ENCODE measurements around the gene BEND4.

DNA sequence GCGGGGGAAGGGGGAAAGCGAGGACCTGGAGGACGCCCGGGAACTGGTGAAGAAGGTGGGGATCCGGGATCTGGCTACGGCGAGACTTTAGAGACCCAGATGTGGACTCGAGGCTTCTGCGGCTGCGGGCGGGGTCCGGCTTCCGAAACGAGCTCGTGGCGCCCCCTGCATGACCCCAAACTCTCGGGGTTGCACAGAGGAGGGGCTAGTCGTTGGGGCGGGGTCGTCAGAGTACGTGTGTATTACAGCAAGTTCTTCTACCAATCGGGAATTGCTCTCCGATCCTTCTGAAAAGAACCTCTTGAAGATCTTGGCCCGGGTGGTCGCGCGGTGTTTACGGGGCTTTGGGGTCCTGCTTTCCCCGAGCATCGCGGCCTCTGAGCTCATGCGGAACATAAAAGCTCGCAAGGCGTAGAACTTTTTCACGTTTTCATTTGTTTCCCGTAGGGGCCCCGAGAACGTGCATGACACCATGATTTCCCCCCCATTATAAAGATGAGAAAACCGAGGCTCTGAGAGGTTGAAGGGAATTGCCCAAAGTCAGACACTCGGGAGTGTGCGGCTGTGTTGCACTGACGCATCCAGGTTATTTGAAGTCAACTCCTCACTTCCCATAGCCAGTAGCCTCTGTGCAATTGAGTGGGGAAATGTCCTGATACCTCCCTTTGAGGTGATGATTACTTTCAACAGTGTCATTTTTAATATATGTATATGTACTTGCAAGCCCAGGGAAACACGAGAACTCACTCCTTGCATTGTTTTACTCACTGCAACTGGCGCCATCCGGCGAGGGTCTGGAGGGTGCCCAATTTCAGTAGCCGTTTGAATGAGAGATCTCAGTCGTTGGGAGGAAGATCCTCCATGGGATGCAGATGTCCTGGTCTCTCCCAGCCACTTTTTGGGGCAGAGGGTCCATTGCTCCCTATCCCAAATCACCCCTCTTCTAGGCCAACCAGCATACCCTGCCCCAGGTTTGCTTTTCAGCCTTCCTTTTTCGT is at the start of gene BEND4:
- TF ChIP-seq, protein P1, sequence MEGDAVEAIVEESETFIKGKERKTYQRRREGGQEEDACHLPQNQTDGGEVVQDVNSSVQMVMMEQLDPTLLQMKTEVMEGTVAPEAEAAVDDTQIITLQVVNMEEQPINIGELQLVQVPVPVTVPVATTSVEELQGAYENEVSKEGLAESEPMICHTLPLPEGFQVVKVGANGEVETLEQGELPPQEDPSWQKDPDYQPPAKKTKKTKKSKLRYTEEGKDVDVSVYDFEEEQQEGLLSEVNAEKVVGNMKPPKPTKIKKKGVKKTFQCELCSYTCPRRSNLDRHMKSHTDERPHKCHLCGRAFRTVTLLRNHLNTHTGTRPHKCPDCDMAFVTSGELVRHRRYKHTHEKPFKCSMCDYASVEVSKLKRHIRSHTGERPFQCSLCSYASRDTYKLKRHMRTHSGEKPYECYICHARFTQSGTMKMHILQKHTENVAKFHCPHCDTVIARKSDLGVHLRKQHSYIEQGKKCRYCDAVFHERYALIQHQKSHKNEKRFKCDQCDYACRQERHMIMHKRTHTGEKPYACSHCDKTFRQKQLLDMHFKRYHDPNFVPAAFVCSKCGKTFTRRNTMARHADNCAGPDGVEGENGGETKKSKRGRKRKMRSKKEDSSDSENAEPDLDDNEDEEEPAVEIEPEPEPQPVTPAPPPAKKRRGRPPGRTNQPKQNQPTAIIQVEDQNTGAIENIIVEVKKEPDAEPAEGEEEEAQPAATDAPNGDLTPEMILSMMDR (conservative IDR thresholded peaks at IDR 0.05): no peak
- TF ChIP-seq ZFX (IDR thresholded peaks at IDR 0.05): no peak

Measured in C4-2B (cell line).